HG02588 (cell line): ENCODE measurements around the gene CAMKV.
"Not testable (repeated sequence)": the region's sequence is repeated elsewhere in the genome, so short reads cannot be mapped to it uniquely, and the experiment has no call there.

Source experiments
- ATAC-seq: cut with Tn5 transposase; IDR thresholded peaks from one replicate; pipeline ENCODE4 v1.9.1; 2021; ENCODE audit warnings: mild to moderate bottlenecking, moderate library complexity; ENCODE audit not compliant: unreplicated experiment

CAMKV gene

DNA sequence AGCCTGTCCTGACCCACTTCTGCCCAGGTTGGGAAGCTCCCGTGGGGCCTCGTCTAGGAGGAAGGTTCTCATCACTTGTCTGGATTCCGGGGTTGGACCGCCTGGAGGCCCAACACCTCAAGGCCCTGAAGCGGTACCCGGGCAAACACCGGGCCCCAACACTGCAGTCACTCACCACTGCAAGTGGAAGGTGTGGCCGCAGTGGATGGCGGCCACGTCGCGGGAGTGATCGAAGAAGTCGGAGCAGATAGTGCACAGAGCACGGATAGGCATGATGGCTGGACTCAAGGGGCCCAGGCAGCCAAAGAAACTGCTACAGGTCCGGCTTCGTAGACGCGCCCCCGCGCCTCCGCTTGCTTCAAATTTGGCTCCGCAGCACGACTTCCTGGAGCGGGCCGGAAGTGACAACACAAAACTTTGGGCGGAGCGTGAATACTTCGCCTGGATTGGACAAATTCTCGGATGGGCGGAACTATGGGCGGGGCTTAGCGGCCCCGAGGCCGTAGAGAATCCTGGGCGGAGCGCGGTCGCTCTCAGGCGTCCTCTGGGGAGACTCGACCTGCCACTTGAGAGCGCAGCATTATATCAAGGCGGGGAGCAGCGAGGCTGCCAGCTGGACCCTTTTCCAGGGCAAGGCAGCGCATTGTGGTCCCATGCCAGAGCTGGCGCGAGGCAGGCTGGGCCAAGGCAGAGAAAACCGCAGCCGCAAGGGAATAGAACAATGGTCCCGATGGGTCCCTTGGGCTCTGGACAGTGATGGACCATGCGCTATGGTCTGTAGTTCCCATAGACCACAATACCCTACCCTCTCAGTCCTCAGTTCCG, 13.3 kb downstream of the CAMKV start, which contains the start of gene TRAIP:
Gene TRAIP (minus strand): TSS at position 384 of the 825 bp plus-strand sequence. CDS start 111 bp downstream, at position 273.
- peak; percentile 89 for ATAC-seq

DNA sequence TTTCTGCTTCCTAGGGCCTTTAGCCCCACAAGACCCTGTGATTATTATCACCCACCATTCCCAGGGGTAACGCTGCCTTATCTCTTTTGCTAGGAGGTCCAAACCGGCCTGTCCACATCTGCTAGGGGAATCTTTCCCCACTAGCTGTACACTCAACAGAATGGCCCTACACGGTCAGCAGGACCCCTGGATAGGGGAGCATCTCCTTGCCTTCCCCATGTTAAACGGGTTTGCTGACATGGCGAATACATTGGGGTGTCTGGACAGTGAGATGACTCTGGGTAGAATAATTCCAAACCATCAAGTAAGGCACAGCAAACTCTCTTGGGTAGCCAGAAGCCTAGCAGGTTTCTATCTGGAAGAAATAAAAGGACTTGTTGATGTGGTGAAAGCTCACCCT, 14.0 kb downstream of the CAMKV start:
- ATAC-seq = no peak

DNA sequence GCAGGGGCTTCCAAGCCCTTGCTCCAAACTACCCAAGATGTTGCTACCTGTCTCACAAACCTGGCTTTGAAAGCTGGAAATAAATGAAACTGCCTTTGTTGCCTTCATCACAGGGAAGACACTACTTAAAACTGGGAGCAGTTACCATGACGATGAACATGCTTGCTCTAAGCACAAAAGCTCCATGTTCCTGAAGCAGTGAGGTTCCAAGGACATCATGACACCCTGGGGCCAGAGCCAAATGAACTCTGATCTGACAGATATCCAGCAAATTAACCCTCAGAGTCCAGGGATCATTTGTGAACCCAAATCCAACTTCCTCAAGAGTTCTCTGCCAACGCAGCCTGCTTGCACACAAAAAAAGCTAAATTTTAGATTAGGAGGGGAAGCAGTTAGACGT, 24.0 kb downstream of the CAMKV start:
- no peak for ATAC-seq

DNA sequence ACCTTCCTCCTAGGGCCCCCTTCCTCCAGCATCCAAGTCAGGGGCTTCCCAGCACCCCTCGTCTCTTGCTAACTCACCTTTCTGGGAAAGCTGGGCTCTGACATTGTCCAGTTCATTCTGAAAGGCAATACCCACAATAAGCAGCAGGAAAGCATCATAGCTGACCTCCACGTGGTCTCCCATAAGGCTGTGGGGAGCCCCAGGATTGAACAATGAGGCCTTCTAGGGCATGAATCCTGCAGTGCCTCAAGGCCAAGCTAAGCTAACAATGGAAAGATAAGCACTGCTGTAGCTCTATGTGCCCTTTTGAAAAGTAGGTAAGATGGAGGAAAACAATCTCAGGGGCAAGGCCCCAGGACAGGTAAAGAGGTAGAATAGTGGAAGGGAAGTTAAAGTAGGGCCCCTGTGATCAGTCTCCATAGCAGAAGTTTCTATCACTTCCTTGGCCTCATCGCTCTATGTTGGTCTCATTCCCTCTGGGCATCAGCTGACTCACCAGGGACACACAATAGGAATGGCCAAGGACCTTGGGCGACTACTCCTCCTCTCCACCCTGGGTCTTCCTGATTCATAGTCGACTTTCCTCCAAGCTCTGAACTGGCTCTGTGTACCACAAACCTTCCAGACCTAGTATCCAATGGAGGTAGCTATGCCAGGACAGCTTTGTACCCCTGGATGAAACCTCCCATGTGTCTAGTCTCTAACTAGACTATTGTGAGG, 25.1 kb downstream of the CAMKV start:
- ATAC-seq = no peak

DNA sequence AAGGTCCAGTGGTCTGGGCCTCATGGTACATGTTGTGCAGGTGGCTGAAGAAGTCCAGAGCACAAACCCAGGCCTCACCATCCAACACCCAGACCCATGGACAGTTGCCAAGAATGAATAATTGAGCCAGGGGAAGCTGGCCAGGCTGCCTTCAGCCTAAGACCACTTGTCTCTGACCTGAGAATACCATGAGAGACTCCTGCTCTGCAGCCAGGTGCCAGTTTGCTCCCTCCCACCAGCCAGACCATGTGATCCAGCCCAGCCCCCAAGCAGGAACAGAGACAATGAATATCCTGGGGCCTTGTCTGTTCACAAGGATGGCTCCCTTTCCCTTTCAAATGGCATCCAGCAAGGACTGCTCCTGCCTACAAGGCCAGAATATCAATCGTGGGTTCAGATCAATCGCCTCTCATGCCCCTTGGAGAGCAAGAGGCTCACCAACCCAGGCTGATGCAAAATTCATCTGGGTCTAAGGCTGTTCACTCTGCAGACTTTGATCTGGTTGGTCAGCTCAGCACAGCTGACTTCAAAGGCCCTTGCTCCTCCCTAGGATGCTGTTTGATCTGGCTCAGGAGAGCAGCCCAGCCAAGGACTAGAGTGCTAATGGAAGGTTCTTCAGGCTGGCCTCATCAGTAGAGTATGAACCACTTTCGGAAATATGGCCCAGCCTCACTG, 26.7 kb downstream of the CAMKV start:
- no peak for ATAC-seq

DNA sequence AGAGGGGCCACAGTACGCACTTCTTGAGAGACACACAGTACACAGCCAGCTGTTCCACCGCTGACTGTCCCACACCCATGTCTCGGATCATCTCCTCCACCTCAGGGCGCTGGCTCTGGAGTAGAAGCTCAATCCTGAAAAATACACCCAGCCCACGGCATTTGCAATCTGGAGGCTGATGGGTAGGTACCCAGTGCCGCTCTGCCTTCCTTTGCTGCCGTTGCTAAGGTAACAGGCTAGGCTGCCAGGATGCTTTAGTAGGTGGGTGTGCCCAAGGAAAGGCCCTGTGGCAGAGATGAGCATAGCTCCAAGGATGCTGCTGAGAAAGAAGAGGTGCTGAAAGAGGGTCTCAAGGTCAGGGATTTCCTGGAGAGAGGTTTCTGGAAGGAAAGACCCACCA, 27.9 kb downstream of the CAMKV start:
- ATAC-seq = no peak

DNA sequence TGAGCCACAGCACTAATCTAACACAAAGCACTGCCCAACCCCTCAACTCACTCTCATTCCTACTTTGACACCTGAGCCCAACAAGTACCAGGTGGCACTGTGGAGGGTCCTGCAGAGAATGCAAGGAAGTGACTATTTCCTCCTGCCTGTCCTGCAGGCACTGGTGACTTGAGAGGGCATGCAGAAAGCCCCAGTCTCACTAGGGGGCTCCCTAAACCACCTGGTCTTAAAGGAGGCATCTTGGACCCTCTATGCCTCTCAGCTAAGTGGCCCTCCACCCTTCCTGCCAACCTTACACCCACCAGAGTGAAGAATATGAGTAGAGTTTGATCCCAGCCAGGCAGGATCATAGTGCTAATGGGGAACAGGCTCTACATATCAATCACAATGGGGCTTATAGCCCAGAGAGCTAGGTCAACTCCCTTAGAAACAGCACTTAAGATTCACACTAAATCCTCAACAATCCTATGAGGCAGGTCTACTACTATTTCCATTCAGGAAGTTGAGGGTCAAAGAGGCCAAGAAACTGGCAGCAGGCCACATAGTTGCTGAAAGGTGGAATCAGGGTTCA, 28.5 kb downstream of the CAMKV start:
- no peak for ATAC-seq

DNA sequence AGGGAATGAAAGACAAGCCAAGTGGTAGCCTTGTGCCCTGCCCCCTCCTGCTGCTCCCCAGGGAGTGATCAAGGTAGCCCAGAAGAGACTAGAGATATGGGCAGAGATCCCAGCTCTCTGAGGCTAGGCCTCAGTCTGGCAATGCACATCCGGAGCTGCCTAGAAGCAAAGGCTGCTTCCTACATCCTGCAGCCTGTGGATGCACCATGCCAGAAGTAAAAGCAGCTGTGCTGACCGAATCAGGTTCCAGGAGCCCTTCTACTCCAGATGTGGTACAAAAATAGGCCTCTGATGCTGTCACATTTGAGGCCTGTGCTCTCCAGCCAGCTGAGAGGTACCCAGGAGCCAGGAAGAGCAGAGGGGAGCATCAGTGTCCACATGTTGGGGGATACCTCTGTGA, 29.3 kb downstream of the CAMKV start:
- no peak for ATAC-seq

DNA sequence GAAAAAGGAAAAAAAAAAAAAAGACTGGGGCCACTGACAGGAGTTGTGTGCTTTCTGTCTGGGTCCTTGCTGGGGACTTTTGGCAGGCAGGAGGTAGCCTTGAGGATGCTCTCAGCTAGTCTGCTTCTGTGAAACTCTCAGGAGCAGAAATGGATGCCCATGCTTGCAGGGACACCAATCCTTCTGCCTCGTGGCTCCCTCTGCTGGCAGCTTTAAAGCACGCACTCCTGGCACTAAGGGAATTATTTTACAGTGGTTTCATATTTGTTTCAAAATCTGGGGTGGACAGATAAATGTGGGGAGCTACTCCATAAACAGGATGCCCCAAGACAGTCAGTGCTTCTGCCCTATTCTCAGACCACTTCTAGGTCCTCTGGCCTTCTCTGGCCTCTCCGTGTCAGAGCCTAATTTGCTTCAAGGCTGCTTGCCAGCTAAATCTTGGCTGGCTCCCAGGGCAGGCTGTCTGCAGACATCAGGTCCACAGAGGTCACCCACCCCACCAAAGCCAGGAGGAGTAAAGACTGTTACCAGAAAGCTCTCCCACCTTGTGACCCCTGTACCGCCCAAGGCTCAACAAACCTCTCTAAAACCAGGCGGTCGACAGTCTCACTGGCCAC, 30.4 kb downstream of the CAMKV start:
- ATAC-seq = no peak

DNA sequence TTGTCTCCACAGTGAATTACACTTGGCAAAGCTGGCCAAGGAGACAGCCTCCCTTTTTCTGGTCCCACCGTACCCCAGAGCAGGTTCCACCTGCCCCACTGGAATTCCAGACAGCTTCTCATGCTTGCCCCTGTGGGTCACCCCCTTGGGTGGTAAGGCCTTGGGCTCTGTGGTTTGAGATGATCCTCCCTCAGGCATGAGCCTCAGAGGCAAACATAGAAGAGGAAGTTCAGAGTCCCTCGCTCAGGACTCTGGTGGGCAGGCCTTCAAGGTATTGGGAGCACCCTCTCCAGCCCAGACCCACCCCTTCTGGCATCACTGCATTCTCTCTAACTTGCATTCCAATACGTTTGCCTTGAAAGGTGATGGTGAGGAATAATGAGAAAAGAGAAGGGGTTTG, 38.4 kb downstream of the CAMKV start:
- ATAC-seq = no peak

DNA sequence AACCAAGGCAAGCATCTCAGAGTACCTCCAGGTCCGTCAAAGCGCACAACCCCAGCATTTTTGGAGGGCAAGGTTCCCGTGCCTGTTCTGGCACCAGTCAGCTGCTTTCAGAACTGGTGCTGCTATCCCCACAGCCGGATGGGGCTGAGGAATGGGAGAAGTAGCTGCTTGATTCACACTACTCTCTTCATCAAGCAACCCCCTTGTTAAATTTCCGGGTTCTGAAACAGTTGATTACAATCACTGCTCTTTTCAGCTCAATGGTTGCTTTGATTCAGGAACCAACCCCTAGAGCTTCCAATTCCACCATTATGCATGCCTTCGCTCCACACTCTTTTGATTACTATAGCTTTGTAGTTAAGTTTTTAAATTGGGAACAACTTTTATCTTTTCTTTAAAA, 43.7 kb downstream of the CAMKV start:
- no peak for ATAC-seq

DNA sequence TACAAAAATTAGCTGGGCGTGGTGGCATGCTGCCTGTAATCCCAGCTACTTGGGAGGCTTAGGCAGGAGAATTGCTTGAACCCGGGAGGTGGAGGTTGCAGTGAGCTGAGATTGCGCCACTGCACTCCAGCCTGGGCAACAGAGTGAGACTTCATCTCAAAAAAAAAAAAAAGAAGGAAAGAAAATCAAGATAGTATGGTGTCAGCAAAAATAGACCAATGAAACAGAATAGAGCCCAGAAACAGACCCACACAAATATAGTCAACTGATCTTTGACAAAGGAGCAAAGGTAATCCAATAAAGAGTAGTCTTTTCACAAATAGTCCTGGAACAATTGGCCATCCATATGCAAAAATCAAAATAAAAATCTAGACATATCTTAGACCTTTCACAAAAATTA, 46.6 kb downstream of the CAMKV start:
- ATAC-seq = not testable (repeated sequence)

DNA sequence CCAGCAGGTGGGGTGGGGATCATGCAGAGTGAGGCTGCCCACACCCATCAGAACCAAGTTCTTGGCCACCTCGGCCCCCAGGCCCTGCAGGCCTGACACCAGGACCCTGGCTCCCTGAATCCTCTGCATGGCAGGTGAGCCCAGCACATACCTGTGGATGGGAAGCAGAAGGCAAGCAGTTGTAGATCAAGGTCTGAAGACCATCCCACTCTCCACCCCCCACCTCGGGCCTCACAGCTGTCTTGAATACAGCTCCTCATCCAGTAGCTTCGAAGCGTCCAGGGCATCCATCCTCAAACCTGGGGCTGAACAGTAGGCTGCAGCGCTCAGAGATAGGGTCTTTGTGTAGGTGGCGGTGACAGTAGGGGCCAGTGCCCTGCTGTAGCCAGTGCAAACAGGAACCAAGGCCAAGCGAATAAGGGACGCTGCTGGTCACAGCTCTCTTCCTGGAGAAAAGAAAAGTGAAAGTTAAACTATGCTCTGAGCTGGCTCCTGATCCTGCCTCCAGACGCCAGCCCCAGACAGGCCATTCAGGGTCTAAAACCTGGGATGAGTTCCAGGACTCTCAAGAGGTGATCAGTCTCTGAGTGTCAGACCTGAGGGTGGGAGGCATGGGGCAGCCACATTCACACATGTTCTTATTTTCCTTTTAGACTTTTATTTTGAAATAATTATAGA, 56.1 kb downstream of the CAMKV start, which contains the start of gene UBA7:
Gene UBA7 (minus strand): TSS at position 457 of the 678 bp plus-strand sequence. CDS start 166 bp downstream, at position 291.
- no peak for ATAC-seq

DNA sequence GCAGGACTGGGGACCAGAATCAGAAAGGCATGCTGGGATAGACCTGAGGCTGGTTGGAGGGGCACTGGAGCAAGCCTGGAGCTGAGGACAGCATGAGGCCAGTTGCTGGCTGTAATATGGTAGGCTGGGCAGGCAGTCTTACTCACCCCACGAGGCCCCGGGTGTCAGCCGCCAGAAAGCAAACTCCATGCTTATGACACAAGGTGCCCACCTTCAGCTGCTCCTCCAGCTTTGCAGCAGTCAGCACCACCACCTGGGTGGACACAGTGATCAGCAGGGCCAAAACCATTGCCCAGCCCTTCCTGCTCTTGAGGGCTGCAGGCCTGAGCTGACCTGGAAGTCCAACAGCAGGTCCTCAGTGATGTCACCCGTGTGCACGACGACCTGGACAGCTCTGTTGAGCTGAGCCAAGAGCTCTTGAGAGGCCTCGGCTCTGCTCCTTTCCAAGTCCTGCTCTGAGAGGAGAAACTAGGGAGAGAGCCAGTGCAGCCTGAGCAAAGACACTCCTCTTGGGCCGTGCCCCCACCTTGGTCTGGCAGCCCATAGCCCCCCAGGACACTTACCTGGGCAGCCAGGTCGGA, 56.7 kb downstream of the CAMKV start:
- no peak for ATAC-seq
